ENCODE data around the gene GPS1.

Gene GPS1

GRCh38 chr17:82096709-82097183, 45.0 kb downstream of the GPS1 start:
- no peak for TF ChIP-seq SIN3A (IDR thresholded peaks at IDR 0.05; ENCODE audit: borderline replicate concordance, insufficient read depth, low read length)
- no peak for TF ChIP-seq FOXP2 (optimal IDR thresholded peaks at IDR 0.05; ENCODE audit: borderline replicate concordance, extremely low read depth, extremely low read length, insufficient read depth)
- TF ChIP-seq POLR2AphosphoS5 (IDR thresholded peaks at IDR 0.05; ENCODE audit: low read depth, low read length): no peak
- no peak for TF ChIP-seq REST (IDR thresholded peaks at IDR 0.05; ENCODE audit: insufficient read depth in 1 of 2, low read depth in 2 of 2, low read length in 2 of 2)
- TF ChIP-seq TAF1 (IDR thresholded peaks at IDR 0.05; ENCODE audit: borderline replicate concordance, insufficient read depth, low read length): no peak

GRCh38 chr17:82097184-82097918, 45.7 kb downstream of the GPS1 start:
- TF ChIP-seq POLR2AphosphoS5 (IDR thresholded peaks at IDR 0.05; ENCODE audit: low read depth, low read length): no peak
- TF ChIP-seq SIN3A (IDR thresholded peaks at IDR 0.05; ENCODE audit: borderline replicate concordance, insufficient read depth, low read length): 0 out of 2 replicates have a peak, but pooled peaks have one; percentile 29

- TF ChIP-seq TAF1 (IDR thresholded peaks at IDR 0.05; ENCODE audit: borderline replicate concordance, insufficient read depth, low read length): no peak
- TF ChIP-seq REST (IDR thresholded peaks at IDR 0.05; ENCODE audit: insufficient read depth in 1 of 2, low read depth in 2 of 2, low read length in 2 of 2): no peak
- no peak for TF ChIP-seq SIN3A (IDR thresholded peaks at IDR 0.05; ENCODE audit: borderline replicate concordance, insufficient read depth, low read length)
- TF ChIP-seq FOXP2 (optimal IDR thresholded peaks at IDR 0.05; ENCODE audit: borderline replicate concordance, extremely low read depth, extremely low read length, insufficient read depth): no peak
- TF ChIP-seq POLR2AphosphoS5 (IDR thresholded peaks at IDR 0.05; ENCODE audit: low read depth, low read length): no peak
Measured at GRCh38 chr17:82097919-82098168, 46.1 kb downstream of the GPS1 start.

GRCh38 chr17:82098169-82098938, 46.7 kb downstream of the GPS1 start, which contains the start of gene FASN:
FASN (minus strand) TSS chr17:82098236; CDS start chr17:82096445, 1,791 bp downstream.
- TF ChIP-seq REST (IDR thresholded peaks at IDR 0.05; ENCODE audit: insufficient read depth in 1 of 2, low read depth in 2 of 2, low read length in 2 of 2): peak; percentile 36 to 42; a peak in 1 of 4 replicates
- TF ChIP-seq POLR2AphosphoS5 (IDR thresholded peaks at IDR 0.05; ENCODE audit: low read depth, low read length): peak; percentile 93
- peak; percentile 97 for TF ChIP-seq TAF1 (IDR thresholded peaks at IDR 0.05; ENCODE audit: borderline replicate concordance, insufficient read depth, low read length)
- TF ChIP-seq SIN3A (IDR thresholded peaks at IDR 0.05; ENCODE audit: borderline replicate concordance, insufficient read depth, low read length): peak; percentile 86; the same call in 1 of the 2 replicates
- TF ChIP-seq FOXP2 (optimal IDR thresholded peaks at IDR 0.05; ENCODE audit: borderline replicate concordance, extremely low read depth, extremely low read length, insufficient read depth): no peak

- TF ChIP-seq POLR2AphosphoS5 (IDR thresholded peaks at IDR 0.05; ENCODE audit: low read depth, low read length): 0 out of 2 replicates have a peak, but pooled peaks have one; percentile 8
- TF ChIP-seq REST (IDR thresholded peaks at IDR 0.05; ENCODE audit: insufficient read depth in 1 of 2, low read depth in 2 of 2, low read length in 2 of 2): no peak
- no peak for TF ChIP-seq SIN3A (IDR thresholded peaks at IDR 0.05; ENCODE audit: borderline replicate concordance, insufficient read depth, low read length)
- TF ChIP-seq TAF1 (IDR thresholded peaks at IDR 0.05; ENCODE audit: borderline replicate concordance, insufficient read depth, low read length): no peak
- no peak for TF ChIP-seq FOXP2 (optimal IDR thresholded peaks at IDR 0.05; ENCODE audit: borderline replicate concordance, extremely low read depth, extremely low read length, insufficient read depth)
Measured at GRCh38 chr17:82098939-82099763, 47.5 kb downstream of the GPS1 start.
